ENCODE data around the gene PMS1.

PMS1 gene

DNA sequence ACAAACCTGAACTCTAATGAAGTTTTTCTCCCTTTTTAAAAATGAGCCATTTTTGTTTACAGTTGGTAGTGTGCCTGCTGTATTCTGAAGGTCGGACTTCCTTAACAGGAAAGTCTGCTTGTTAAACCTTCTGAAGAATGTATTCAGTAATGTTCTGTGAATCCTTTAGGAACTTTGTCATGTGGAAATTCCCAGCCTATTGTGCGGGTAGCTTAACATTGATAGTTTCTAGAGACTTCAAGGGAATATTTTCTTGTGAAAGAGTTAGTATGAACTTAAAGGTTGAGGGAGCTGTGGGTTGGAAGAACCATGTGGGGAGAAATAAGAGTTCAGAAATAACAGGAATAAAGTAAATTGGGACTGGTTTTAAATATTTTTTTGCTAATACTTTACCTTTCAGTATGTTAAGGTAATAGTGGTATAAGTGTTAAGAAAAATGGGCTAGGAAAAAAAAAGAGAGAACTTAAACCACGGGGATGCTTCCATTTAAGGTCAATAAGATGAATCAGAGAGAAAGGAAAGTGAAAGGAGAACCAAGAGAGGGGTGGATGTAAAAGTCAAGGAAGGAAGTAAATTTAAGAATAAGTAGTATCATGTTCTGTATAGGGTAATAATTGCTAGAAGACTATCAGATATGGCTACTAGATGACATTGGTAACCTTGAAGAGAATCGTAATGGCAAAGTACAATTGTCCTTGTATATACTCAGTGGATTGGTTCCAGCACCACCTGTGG is 90.5 kb downstream of the PMS1 start:
- Histone ChIP-seq H3K79me2 (ENCODE audit: insufficient read depth, low read length) (no peaks in the 10 kb centered on the region), H3K9ac (ENCODE audit: low read length) (no peak overlapping the region), H3F3A (ENCODE audit: insufficient read depth) (peaks cover 11% of the 10 kb centered on the region; the same call in 1 of the 2 replicates), H3K27ac (ENCODE audit: low read depth, low read length) (no peak overlapping the region), H2AFZ (ENCODE audit: low read depth, low read length, severe bottlenecking) (no peak overlapping the region), H3K36me3 (ENCODE audit: low read length) (peaks cover 12% of the 10 kb centered on the region), H3K9me3 (ENCODE audit: insufficient read depth, low read length) (no peaks in the 10 kb centered on the region), H3K9me2 (replicated peaks; ENCODE audit: insufficient read depth, low read length) (no peaks in the 10 kb centered on the region), H3K27me3 (ENCODE audit: low read length) (no peaks in the 10 kb centered on the region), H3K4me3 (ENCODE audit: insufficient read depth, low read length, poor library complexity, severe bottlenecking) (no peak overlapping the region), H4K20me1 (ENCODE audit: low read depth, low read length) (no peaks in the 10 kb centered on the region), H3K4me2 (ENCODE audit: low read depth, low read length, poor library complexity, severe bottlenecking) (no peak overlapping the region)
- TF ChIP-seq EZH2phosphoT487 (conservative IDR thresholded peaks at IDR 0.05; ENCODE audit: low read length) = no peak
- TF ChIP-seq, protein P1, sequence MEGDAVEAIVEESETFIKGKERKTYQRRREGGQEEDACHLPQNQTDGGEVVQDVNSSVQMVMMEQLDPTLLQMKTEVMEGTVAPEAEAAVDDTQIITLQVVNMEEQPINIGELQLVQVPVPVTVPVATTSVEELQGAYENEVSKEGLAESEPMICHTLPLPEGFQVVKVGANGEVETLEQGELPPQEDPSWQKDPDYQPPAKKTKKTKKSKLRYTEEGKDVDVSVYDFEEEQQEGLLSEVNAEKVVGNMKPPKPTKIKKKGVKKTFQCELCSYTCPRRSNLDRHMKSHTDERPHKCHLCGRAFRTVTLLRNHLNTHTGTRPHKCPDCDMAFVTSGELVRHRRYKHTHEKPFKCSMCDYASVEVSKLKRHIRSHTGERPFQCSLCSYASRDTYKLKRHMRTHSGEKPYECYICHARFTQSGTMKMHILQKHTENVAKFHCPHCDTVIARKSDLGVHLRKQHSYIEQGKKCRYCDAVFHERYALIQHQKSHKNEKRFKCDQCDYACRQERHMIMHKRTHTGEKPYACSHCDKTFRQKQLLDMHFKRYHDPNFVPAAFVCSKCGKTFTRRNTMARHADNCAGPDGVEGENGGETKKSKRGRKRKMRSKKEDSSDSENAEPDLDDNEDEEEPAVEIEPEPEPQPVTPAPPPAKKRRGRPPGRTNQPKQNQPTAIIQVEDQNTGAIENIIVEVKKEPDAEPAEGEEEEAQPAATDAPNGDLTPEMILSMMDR (IDR thresholded peaks at IDR 0.05; ENCODE audit: insufficient read depth, low read length, poor library complexity, severe bottlenecking) = no peak

DNA sequence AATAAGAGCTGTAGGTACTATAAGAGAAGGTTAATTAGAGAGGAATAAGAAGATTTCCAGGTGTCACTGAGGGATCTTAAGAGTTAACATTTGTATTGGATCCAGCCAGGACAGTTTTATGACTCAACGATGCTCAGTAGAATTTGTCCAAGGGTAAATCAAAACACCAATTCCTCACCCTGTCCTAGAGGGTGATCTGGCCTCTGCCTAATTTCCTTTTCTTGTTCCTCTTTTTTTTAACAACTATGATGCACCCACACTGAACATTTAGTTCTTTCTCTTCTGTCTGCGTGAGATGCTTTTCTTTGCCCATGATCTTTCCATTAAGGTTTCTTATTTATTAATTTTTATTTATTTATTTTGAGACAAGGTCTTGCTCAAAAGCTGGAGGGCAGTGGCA is 92.0 kb downstream of the PMS1 start:
- TF ChIP-seq, protein P1 (IDR thresholded peaks at IDR 0.05; ENCODE audit: insufficient read depth, low read length, poor library complexity, severe bottlenecking) = no peak
- no peak for TF ChIP-seq EZH2phosphoT487 (conservative IDR thresholded peaks at IDR 0.05; ENCODE audit: low read length)
- H3K27me3 ChIP-seq (ENCODE audit: low read length) = no peaks in the 10 kb centered on the region
- no peaks in the 10 kb centered on the region for H3K79me2 ChIP-seq (ENCODE audit: insufficient read depth, low read length)
- H3K36me3 ChIP-seq (ENCODE audit: low read length) = peaks cover 9% of the 10 kb centered on the region
- H4K20me1 ChIP-seq (ENCODE audit: low read depth, low read length) = no peaks in the 10 kb centered on the region
- no peak overlapping the region for H3K4me3 ChIP-seq (ENCODE audit: insufficient read depth, low read length, poor library complexity, severe bottlenecking)
- no peak overlapping the region for H3K27ac ChIP-seq (ENCODE audit: low read depth, low read length)
- peaks cover 11% of the 10 kb centered on the region; the same call in 1 of the 2 replicates for H3F3A ChIP-seq (ENCODE audit: insufficient read depth)
- no peaks in the 10 kb centered on the region for H3K9me3 ChIP-seq (ENCODE audit: insufficient read depth, low read length)
- H3K4me2 ChIP-seq (ENCODE audit: low read depth, low read length, poor library complexity, severe bottlenecking) = no peak overlapping the region
- no peak overlapping the region for H3K9ac ChIP-seq (ENCODE audit: low read length)
- H3K9me2 ChIP-seq (replicated peaks; ENCODE audit: insufficient read depth, low read length) = no peaks in the 10 kb centered on the region
- H2AFZ ChIP-seq (ENCODE audit: low read depth, low read length, severe bottlenecking) = no peak overlapping the region

DNA sequence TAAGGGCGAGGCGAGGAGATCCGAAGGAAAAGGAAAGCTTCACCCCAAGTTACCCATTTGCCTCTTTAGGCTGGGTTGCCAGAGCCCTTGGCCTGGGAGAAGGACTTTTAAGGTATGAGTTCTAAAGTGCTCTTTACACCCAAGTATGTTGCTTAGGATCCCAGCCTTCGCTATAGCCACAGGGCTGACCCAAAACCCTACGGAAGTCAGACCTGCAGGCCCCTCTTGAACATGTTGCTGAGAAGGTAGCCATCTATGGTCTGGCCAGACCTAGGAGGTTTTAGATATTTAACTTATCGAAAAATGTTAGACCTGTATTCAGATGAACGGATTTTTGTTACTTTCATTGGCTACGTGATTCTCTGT is 95.4 kb downstream of the PMS1 start:
- TF ChIP-seq, protein P1 (IDR thresholded peaks at IDR 0.05; ENCODE audit: insufficient read depth, low read length, poor library complexity, severe bottlenecking) = no peak
- TF ChIP-seq EZH2phosphoT487 (conservative IDR thresholded peaks at IDR 0.05; ENCODE audit: low read length) = no peak
- Histone ChIP-seq H3K4me3 (ENCODE audit: insufficient read depth, low read length, poor library complexity, severe bottlenecking) (no peak overlapping the region), H3K79me2 (ENCODE audit: insufficient read depth, low read length) (no peaks in the 10 kb centered on the region), H3K4me2 (ENCODE audit: low read depth, low read length, poor library complexity, severe bottlenecking) (no peak overlapping the region), H3K9me2 (replicated peaks; ENCODE audit: insufficient read depth, low read length) (no peaks in the 10 kb centered on the region), H3F3A (ENCODE audit: insufficient read depth) (peaks cover 14% of the 10 kb centered on the region; the same call in 1 of the 2 replicates), H3K9me3 (ENCODE audit: insufficient read depth, low read length) (no peaks in the 10 kb centered on the region), H4K20me1 (ENCODE audit: low read depth, low read length) (no peaks in the 10 kb centered on the region), H3K27ac (ENCODE audit: low read depth, low read length) (no peak overlapping the region), H3K36me3 (ENCODE audit: low read length) (0 out of 2 replicates have a peak, but pooled peaks cover 3% of the 10 kb centered on the region), H2AFZ (ENCODE audit: low read depth, low read length, severe bottlenecking) (no peak overlapping the region), H3K27me3 (ENCODE audit: low read length) (no peaks in the 10 kb centered on the region), H3K9ac (ENCODE audit: low read length) (no peak overlapping the region)
